MG63 (cell line): ENCODE data around the gene MAD2L1BP. TPM values are rescaled to one million over a fixed set of nuclear protein-coding genes. Genes with fewer than 3 reads are reported as not detected.
A peak's percentile ranks its signal among the peaks of the same experiment; 100 is the strongest.

Experiments used
- DNase-seq: peaks from one replicate; pipeline ENCODE4 v3.0.0-alpha.2; 2020
- H3K27me3 ChIP-seq: fragments of 250-450 bp; sonication (Bioruptor Pico); 2 replicates; pipeline ENCODE4 v1.5.1; 2020; ENCODE audit warnings: mild to moderate bottlenecking, moderate library complexity
- H3K36me3 ChIP-seq: fragments of 250-450 bp; sonication (Bioruptor Pico); 2 replicates; pipeline ENCODE4 v1.5.1; 2020; ENCODE audit warnings: mild to moderate bottlenecking, moderate library complexity
- H3K4me3 ChIP-seq: fragments of 250-450 bp; sonication (Bioruptor Pico); 2 replicates; pipeline ENCODE4 v1.5.1; 2020; ENCODE audit warnings: mild to moderate bottlenecking, moderate library complexity
- H3K9me3 ChIP-seq: fragments of 250-450 bp; sonication (Bioruptor Pico); 2 replicates; pipeline ENCODE4 v1.5.1; 2020; ENCODE audit warnings: mild to moderate bottlenecking, moderate library complexity
- total RNA-seq: library from RNA; depleted of rRNA; stranded (reverse); fragments of >200 nt; shearing (Covaris generic); gene quantifications from 2 replicates; pipeline ENCODE4 v1.2.3, GENCODE V29; 2014; ENCODE audit warnings: low replicate concordance; rRNA removed

Gene MAD2L1BP
- total RNA-seq, 1 experiment from 2014 or later, result 14.4 TPM

- DNase-seq, result peak; percentile 75
- Histone ChIP-seq H3K27me3 (no peaks in the 10 kb centered on the region), H3K9me3 (no peaks in the 10 kb centered on the region), H3K4me3 (peak within 1 kb of the TSS; percentile 83), H3K36me3 (no peaks in the 10 kb centered on the region; the same call in 1 of the 2 replicates)
Observed at GRCh38 chr6:43687437-43688347, 52.1 kb downstream of the MAD2L1BP start, which contains the start of gene MRPS18A. Gene MRPS18A (minus strand): TSS chr6:43687791. CDS start chr6:43687779, 12 bp downstream.

DNA sequence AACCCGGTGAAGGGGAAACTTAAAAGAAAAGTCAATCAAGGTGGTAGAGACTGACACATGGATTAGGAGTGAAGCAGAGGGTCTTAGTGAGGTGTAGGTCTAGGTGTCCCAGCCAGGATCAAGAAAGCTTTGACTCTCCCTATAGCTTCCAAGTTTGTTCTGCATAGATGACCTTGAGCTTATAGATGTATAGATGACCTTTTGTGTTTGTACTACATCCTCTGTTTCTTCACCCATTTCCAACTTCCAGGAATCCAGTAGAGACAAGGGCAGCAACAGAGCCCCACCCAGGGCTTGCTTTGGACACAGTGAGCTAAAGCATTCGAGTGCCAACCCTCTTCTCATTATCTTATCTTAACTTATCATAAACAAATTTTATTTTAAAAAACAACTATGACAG is 53.8 kb downstream of the MAD2L1BP start:
- Histone ChIP-seq H3K27me3 (no peaks in the 10 kb centered on the region), H3K4me3 (no peak overlapping the region), H3K9me3 (no peaks in the 10 kb centered on the region), H3K36me3 (no peaks in the 10 kb centered on the region; the same call in 1 of the 2 replicates)
- DNase-seq, result no peak

Other genes with a start within 250 kb of the MAD2L1BP start
- 2.1 and 3.5 TPM in 2 replicates for gene ABCC10, start 208.3 kb upstream of the MAD2L1BP start, total RNA-seq
- 1.5 TPM in 1 of 2 replicates, not detected in the other for gene DLK2, start 180.3 kb upstream of the MAD2L1BP start, total RNA-seq
- gene TJAP1, start 158.3 kb upstream of the MAD2L1BP start, total RNA-seq, result 8.1 and 19.0 TPM in 2 replicates
- 0.10 TPM in 1 of 2 replicates, not detected in the other for gene LRRC73, start 125.5 kb upstream of the MAD2L1BP start, total RNA-seq
- gene YIPF3, start 118.9 kb upstream of the MAD2L1BP start, total RNA-seq, result 41.1 and 51.9 TPM in 2 replicates
- 24.6 and 37.6 TPM in 2 replicates for gene POLR1C, start 118.8 kb upstream of the MAD2L1BP start, total RNA-seq
- gene XPO5, start 59.8 kb upstream of the MAD2L1BP start, total RNA-seq, result 26.6 and 35.7 TPM in 2 replicates
- 9.4 and 10.0 TPM in 2 replicates for gene POLH, start 59.7 kb upstream of the MAD2L1BP start, total RNA-seq
- gene GTPBP2, start 6.6 kb upstream of the MAD2L1BP start, total RNA-seq, result 7.6 and 11.6 TPM in 2 replicates
- not detected in 2 replicates for gene RSPH9, start 9.2 kb downstream of the MAD2L1BP start, total RNA-seq
- gene MRPS18A, start 52.0 kb downstream of the MAD2L1BP start, total RNA-seq, result 41.1 and 47.3 TPM in 2 replicates
- gene VEGFA, start 134.4 kb downstream of the MAD2L1BP start, total RNA-seq, result 55.5 and 57.6 TPM in 2 replicates